ENCODE measurements around the gene STUB1. TPM values are rescaled to one million over a fixed set of nuclear protein-coding genes. Genes with fewer than 3 reads are reported as not detected.
A peak's percentile ranks its signal among the peaks of the same experiment; 100 is the strongest.

STUB1 gene
- polyA plus RNA-seq, 3 donors from 2014 or later, result 183 to 225 (median 194) TPM

DNA sequence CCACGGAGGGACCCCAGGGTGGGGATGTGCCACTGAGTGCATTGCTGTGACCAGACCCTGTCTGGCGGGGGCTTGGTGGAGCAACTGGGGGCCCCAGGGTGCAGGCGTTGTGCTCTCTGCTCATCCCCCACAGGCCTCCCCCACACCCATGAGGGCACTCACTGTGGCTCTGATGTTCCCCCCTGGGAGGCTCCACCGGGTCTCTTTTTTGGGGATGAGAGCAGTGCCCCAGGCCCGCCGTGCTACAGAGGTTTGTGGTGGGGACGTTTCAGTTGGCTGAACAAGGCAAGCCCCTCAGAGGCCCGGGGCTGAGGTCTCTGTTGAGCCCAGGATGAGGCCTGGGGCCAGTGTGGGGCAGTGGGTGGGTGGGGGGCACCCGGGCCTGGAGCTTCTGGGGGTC lies 43.5 kb downstream of the STUB1 start:
- peaks cover 8 to 17% of the 10 kb centered on the region in 2 donors for H3K4me1 Mint-ChIP-seq
- H3K36me3 Mint-ChIP-seq, result no peaks in the 10 kb centered on the region
- H3K27ac Mint-ChIP-seq, result no peak overlapping the region
- H3K4me3 Mint-ChIP-seq, result no peak overlapping the region
- peaks cover 2 to 10% (median 5%) of the 10 kb centered on the region in 3 donors for H3K27me3 Mint-ChIP-seq (ENCODE audit: low read depth in 3 of 3)
- H3K9me3 Mint-ChIP-seq, result no peaks in the 10 kb centered on the region
- no peak for DNase-seq

DNA sequence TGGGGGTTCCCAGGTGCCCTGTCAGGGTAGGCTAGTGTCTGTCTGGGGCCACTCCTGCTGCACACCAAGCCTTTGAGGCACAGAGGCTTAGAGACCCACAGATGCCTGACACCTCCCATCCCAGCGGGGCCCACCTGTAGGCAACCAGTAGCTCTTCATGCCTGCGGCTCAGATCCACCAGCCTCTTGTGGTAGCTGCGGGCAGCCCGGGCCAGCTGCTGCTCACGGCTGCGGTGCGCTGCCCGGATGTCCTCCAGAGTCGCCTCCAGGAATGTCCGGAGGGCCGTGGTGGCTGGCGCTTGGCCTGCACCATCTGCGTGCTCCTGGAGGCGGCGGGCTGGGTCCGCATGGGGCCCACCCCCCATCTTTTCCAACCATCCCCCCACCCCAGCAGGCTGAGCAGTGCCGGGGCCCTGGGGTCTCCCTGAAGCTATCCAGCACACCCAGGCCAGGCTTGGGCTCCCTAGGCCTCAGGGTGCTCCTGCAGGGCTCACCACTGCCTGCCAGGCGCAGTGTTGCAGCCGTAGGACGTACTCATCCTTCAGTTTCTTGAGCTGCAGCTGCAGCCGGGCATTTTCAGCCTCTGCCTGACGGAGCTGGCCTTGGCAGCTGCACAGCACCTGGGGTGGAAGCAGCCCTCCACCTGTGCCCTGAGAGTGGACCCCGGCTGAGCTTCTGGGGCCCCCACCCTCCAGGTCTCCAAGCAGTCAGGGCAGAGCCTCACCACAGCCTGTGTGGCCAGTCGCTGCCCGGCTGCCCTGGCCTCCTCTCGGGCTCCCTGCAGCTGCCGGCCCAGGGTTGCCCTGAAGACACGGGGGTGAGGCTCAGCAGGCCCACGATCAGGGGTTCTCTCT lies 44.2 kb downstream of the STUB1 start:
- peaks cover 8 to 10% of the 10 kb centered on the region in 2 donors for H3K4me1 Mint-ChIP-seq
- no peak overlapping the region for H3K27ac Mint-ChIP-seq
- peaks cover 2 to 10% (median 5%) of the 10 kb centered on the region in 3 donors for H3K27me3 Mint-ChIP-seq (ENCODE audit: low read depth in 3 of 3)
- no peaks in the 10 kb centered on the region for H3K9me3 Mint-ChIP-seq
- H3K36me3 Mint-ChIP-seq, result no peaks in the 10 kb centered on the region
- DNase-seq, result no peak
- no peak overlapping the region for H3K4me3 Mint-ChIP-seq

DNA sequence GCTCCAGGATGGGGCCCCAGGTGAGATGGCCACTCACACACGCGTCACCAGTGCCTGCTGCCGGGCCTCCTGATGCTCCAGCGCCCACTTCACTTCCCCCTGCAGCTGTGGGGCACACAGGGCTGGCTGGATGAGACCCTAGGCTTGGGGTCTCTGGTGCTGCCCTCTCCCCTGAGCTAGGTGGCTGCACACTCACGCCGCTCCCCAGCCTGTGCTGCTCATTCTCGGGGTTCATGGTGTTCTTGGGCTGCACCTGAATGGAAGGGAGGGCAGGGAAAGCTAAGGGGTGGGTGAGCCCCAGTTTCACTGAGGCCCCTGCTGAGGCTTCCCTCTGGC lies 44.8 kb downstream of the STUB1 start:
- Mint-ChIP-seq H3K4me3 (peak overlapping the region in 1 of 5 donors; percentile 35), H3K4me1 (peaks cover 5% of the 10 kb centered on the region in 2 donors), H3K36me3 (no peaks in the 10 kb centered on the region), H3K27ac (peak overlapping the region in 1 of 6 donors; percentile 51), H3K27me3 (ENCODE audit: low read depth in 3 of 3) (peaks cover 2 to 10% (median 5%) of the 10 kb centered on the region in 3 donors), H3K9me3 (no peaks in the 10 kb centered on the region)
- no peak for DNase-seq

DNA sequence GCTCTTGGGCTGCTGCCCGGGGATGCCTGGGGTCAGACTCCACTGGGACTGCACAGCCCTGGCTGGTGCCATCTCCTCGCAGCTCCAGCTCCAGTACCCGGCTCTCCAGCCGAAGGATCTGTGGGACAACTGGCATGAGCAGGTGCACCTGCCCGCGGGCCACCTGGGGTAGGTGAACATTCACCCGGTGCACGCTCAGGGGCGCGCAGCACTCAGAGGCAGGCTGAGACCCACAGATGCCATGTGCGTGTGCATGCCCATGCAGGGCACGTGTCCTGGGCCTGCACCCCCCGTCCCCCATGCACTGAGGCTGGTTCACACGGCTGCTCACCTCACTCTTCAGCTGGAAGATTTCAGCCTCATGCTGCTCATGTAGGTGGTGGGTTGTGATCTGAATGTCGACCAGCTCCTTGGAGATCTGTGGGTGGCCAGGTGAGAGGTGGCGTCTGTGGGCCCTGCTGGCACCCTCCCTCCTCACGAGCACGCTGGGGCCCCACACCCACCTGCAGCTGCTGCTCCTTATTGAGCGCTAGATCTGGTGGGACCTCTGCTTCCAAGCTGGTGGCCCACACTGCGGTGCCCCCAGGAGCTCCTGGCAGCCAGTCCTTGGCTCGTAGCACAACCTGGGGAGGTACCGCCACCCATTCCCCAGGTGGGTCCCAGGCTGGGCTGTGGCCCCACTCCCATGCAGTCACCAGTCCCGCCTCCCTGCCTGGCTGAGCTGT lies 45.4 kb downstream of the STUB1 start:
- Mint-ChIP-seq H3K4me3 (peak overlapping the region in 3 of 5 donors; percentile 6 to 79 (median 40)), H3K9me3 (no peaks in the 10 kb centered on the region), H3K27me3 (ENCODE audit: low read depth in 3 of 3) (peaks cover 0 to 10% (median 3%) of the 10 kb centered on the region in 3 donors), H3K27ac (peak overlapping the region in 1 of 6 donors; percentile 12), H3K4me1 (peaks cover 0 to 1% of the 10 kb centered on the region in 2 donors), H3K36me3 (no peaks in the 10 kb centered on the region)
- no peak for DNase-seq

DNA sequence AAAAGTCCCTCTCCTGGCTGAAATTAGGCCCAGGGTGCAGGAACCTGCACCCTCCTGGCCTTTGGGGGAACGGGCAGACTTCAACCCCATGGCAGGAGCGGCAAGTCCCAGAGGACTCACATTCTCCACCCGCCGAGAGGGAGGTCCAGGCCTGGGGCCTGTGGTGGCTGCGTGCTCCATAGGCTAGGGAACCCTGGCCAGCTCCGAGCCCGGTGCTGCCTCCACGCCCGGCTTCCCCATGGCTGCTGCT lies 45.9 kb downstream of the STUB1 start:
- Mint-ChIP-seq H3K4me3 (peak overlapping the region in 3 of 5 donors; percentile 6 to 79 (median 76)), H3K4me1 (peaks cover 0 to 1% of the 10 kb centered on the region in 2 donors), H3K36me3 (no peaks in the 10 kb centered on the region), H3K27me3 (ENCODE audit: low read depth in 3 of 3) (peaks cover 2 to 10% (median 3%) of the 10 kb centered on the region in 3 donors), H3K27ac (peak overlapping the region in 1 of 6 donors; percentile 34), H3K9me3 (no peaks in the 10 kb centered on the region)
- no peak for DNase-seq

DNA sequence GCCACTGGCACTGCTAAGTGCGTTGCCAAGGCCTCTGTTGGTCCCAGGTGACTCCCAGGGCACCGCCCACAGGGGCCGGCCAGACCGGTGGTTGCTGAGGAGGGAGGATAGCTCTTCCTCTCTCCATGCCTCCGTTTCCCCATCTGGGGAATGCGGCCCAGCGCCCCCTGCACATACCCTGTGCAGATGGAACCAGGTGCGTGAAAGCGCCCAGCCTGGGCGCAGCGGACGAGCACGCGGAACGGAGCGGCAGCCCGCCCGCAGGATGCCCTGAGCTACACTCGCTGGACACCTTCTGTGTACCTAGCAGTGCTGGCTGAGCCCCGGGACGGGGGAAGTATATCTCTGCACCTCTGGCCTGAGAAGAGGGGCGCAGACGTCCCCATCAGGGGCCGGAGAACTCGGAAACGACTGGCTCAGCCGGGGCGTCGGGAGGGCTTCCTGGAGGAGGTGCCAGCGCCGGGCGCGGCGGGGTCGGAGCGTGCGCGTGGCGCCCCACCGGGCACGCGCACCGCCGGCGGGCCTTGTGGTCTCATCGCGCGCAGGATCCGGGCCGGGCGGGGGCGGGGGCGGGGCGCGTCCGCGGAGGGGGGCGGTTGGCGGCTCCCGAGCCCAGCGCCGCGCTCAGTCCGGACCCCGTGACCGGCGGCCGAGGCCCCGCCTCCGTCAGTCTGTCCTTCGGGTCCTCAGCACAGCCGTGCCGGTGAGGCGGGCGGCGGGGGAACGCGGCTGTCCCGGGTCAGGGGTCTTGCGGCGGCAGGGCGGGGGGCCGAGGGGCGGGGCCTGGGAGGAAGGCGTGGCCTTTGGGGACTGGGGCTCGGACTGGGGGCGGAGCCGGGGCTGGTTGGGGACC lies 46.5 kb downstream of the STUB1 start, which contains the start of the genes CCDC78 and HAGHL:
CCDC78 (minus strand) TSS at position 6 of the 853 bp plus-strand sequence. CDS start 76 bp downstream, outside the sequence.
HAGHL (plus strand) TSS at position 669 of the 853 bp plus-strand sequence. CDS start 404 bp downstream, outside the sequence.
- H3K36me3 Mint-ChIP-seq, result no peaks in the 10 kb centered on the region
- peaks cover 2 to 10% (median 3%) of the 10 kb centered on the region in 3 donors for H3K27me3 Mint-ChIP-seq (ENCODE audit: low read depth in 3 of 3)
- H3K4me1 Mint-ChIP-seq, result peaks cover 0 to 1% of the 10 kb centered on the region in 2 donors
- H3K4me3 Mint-ChIP-seq, result peak within 1 kb of the TSS; percentile 69 to 79 (median 76)
- DNase-seq, result peak; percentile 68 to 74 (median 73)
- no peaks in the 10 kb centered on the region for H3K9me3 Mint-ChIP-seq
- peak within 1 kb of the TSS; percentile 12 to 51 (median 32) for H3K27ac Mint-ChIP-seq

DNA sequence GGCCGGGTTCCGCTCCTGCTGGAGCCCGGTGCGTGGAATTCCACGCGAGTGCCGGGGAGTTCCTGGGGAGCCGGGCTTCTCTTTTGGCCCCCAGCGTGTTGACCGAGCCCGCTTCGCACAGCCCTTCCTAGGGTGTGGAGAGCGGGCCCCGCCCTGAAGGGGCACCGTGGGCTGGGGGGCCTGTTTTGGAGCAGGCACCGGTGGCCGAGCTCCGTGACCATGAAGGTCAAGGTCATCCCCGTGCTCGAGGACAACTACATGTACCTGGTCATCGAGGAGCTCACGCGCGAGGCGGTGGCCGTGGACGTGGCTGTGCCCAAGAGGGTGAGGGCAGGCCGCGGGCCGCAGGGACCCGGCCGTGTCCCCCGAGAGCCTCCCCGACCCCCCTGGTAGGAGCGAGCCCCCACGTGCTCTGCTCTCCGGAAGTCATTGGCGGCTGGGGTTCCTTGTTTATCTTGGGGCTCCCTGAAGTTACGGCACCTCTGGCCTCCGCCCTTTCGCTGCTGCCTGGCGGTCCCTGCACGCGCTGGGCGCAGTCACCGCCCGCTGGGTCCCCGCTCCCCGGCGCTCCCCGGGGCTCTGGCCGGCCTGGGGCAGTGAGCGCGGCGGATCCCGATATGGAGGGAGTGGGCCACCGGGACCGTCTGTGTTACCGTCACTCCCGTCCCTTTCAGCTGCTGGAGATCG lies 47.2 kb downstream of the STUB1 start:
- peak overlapping the region; percentile 30 to 69 (median 42) for H3K4me3 Mint-ChIP-seq
- peaks cover 2 to 10% (median 3%) of the 10 kb centered on the region in 3 donors for H3K27me3 Mint-ChIP-seq (ENCODE audit: low read depth in 3 of 3)
- H3K9me3 Mint-ChIP-seq, result no peaks in the 10 kb centered on the region
- H3K4me1 Mint-ChIP-seq, result peaks cover 0 to 1% of the 10 kb centered on the region in 2 donors
- H3K36me3 Mint-ChIP-seq, result no peaks in the 10 kb centered on the region
- peak in 2 of 3 donors; percentile 42 for DNase-seq
- no peak overlapping the region for H3K27ac Mint-ChIP-seq

DNA sequence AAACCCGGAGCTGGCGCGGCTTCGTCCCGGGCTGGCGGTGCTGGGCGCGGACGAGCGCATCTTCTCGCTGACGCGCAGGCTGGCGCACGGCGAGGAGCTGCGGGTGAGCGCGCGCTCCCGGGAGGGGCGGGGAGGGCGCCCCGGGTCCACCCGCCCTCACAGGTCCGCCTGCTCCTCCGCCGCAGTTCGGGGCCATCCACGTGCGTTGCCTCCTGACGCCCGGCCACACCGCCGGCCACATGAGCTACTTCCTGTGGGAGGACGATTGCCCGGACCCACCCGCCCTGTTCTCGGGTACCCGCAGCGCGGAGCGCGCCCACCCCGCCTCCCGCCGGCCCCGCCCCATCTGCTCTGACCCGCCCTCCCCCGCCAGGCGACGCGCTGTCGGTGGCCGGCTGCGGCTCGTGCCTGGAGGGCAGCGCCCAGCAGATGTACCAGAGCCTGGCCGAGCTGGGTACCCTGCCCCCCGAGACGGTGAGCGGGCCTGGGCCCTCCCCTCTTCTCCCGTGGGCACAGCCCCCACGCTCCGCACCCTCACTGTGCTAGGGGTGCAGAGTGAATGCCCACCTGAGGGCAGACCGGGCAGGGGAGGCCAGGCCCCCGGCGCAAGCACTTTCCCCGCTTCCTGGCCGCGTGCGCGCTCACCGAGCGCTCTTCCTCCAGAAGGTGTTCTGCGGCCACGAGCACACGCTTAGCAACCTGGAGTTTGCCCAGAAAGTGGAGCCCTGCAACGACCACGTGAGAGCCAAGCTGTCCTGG lies 48.1 kb downstream of the STUB1 start:
- H3K9me3 Mint-ChIP-seq, result no peaks in the 10 kb centered on the region
- no peaks in the 10 kb centered on the region for H3K36me3 Mint-ChIP-seq
- peak overlapping the region; percentile 33 to 69 (median 62) for H3K4me3 Mint-ChIP-seq
- peak; percentile 80 to 85 (median 85) for DNase-seq
- peaks cover 2 to 11% (median 3%) of the 10 kb centered on the region in 3 donors for H3K27me3 Mint-ChIP-seq (ENCODE audit: low read depth in 3 of 3)
- H3K4me1 Mint-ChIP-seq, result no peaks in the 10 kb centered on the region
- H3K27ac Mint-ChIP-seq, result peak overlapping the region in 1 of 6 donors; percentile 20

DNA sequence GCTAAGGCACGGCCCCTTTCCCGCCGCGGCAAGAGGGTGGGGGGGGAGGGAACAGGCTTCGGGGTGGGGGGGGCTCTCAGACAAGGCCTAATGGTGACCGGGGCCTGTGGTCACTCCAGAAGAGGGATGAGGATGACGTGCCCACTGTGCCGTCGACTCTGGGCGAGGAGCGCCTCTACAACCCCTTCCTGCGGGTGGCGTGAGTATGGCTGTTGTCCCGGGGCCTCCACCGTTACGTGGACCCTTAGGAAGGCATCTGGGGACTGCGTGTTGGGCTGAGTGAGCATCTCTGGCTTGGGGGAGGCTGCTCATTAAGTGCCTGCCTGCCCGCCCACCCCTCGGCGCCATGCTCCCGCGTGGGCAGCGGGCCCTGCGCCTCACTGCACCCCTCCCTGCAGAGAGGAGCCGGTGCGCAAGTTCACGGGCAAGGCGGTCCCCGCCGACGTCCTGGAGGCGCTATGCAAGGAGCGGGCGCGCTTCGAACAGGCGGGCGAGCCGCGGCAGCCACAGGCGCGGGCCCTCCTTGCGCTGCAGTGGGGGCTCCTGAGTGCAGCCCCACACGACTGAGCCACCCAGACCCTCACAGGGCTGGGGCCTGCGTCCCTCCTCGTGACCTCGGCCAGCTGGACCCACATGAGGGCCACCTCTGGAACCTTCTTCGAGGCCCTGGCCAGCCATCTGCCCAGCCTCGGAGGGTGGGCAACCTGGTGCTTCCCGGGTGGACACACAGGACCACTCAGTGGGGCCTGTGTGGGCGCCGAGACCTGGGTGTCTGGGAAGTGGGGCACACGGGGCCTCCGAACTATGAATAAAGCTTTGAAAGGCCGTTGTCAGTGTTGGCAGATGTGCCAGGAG lies 48.9 kb downstream of the STUB1 start:
- DNase-seq, result no peak
- H3K4me1 Mint-ChIP-seq, result no peaks in the 10 kb centered on the region
- no peaks in the 10 kb centered on the region for H3K36me3 Mint-ChIP-seq
- no peaks in the 10 kb centered on the region for H3K9me3 Mint-ChIP-seq
- H3K27ac Mint-ChIP-seq, result peak overlapping the region in 1 of 6 donors; percentile 20
- peak overlapping the region in 4 of 5 donors; percentile 44 to 70 (median 63) for H3K4me3 Mint-ChIP-seq
- peaks cover 2 to 11% (median 3%) of the 10 kb centered on the region in 3 donors for H3K27me3 Mint-ChIP-seq (ENCODE audit: low read depth in 3 of 3)

DNA sequence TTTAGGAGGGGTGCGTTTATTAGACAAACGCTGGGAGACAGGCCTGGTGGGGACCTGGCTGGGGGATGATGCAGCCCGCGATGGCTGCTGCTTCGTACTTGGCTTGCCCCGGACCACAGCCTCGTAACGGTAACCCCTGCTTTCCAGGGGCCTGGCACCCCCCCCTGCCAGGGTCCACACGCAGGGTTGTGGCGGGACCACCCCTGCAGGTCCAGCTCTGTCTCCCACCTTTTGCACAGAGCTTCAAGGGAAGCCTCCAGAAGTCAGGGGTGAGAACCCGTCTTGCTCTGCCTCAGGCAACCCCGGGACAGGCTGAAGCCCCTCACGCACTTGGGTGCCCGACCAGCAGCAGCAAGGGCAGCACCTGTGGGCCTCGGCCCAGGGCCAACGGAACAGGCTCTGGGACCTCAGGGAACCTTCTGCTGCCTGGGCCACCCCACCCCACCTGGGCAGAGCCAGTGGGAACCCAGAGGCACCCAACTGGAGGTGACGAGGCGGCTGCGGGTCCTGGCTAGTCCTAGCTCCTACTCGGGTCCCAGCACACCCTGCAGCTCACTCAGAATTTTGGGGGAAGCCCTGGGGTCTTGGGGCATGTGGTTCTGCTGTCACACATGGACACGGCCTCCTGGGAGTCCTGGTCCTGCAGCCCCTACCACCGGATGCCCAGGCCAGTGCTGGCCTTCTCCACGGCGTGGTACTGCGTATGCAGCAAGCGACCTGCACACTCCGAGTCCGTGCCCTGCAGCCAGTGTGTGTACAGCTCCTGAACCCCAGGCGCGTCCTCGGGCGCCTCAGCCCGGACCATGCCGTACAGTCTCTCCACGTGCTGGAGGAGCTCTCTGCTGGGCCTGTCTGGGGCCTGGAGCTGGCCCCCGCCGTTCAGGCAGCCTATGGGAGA lies 49.8 kb downstream of the STUB1 start:
- DNase-seq, result no peak
- Mint-ChIP-seq H3K27me3 (ENCODE audit: low read depth in 3 of 3) (peaks cover 2 to 11% (median 3%) of the 10 kb centered on the region in 3 donors), H3K4me1 (no peaks in the 10 kb centered on the region), H3K4me3 (peak overlapping the region in 1 of 5 donors; percentile 33), H3K9me3 (no peaks in the 10 kb centered on the region), H3K27ac (no peak overlapping the region), H3K36me3 (no peaks in the 10 kb centered on the region)

All from immature natural killer cell (primary cell).